Muscle of leg (tissue), 11 donors: ENCODE results near the gene ZNF668. TPM values are rescaled to one million over a fixed set of nuclear protein-coding genes. Genes with fewer than 3 reads are reported as not detected.
"Not testable (repeated sequence)": the region's sequence is repeated elsewhere in the genome, so short reads cannot be mapped to it uniquely, and the experiment has no call there.

Experiments
- DNase-seq: peaks from one replicate; pipeline ENCODE4 v3.0.0; 2013
- H3K27ac ChIP-seq: one replicate; pipeline ENCODE4 v1.5.1; 2013; ENCODE audit warnings: mild to moderate bottlenecking, low read length, control low read depth
- H3K27me3 ChIP-seq: one replicate; pipeline ENCODE4 v1.6.1; 2013; ENCODE audit warnings: low read length; ENCODE audit not compliant: control insufficient read depth, insufficient read depth
- H3K36me3 ChIP-seq: one replicate; pipeline ENCODE4 v1.6.1; 2013; ENCODE audit warnings: low read length; ENCODE audit not compliant: control insufficient read depth, insufficient read depth
- H3K4me1 ChIP-seq: one replicate; pipeline ENCODE4 v1.6.1; 2013; ENCODE audit warnings: low read length; ENCODE audit not compliant: control insufficient read depth, insufficient read depth
- H3K4me3 ChIP-seq: one replicate; pipeline ENCODE4 v1.5.1; 2013; ENCODE audit warnings: low read length, control low read depth
- H3K9me3 ChIP-seq: replicated peaks from 2 replicates; pipeline ENCODE4 v1.6.1; 2013; ENCODE audit warnings: low read depth, low read length; ENCODE audit not compliant: control insufficient read depth
- WGBS: methylation state at CpG from one replicate; pipeline ENCODE4 v1.1.5; 2013; ENCODE audit warnings: missing lambda C conversion rate; ENCODE audit not compliant: insufficient coverage; 5-methylcytosine and 5-hydroxymethylcytosine counted together
- polyA plus RNA-seq, 8 donors: library from polyadenylated mRNA; unstranded; fragments of 120-200 nt; gene quantifications; one replicate each; pipeline versions ENCODE4 v1.2.1 to v1.2.3, GENCODE V29; 2013; ENCODE audit warnings: inconsistent platforms in 1 of 8, low replicate concordance in 1 of 8; ENCODE audit not compliant: insufficient read length in 8 of 8, insufficient read depth in 1 of 8
- total RNA-seq: library from RNA; stranded (reverse); fragments of 120-200 nt; gene quantifications from one replicate; pipeline ENCODE4 v1.2.4, GENCODE V29; 2013

The ZNF668 gene
- total and polyA plus RNA-seq, 9 donors = 4.3 to 12.3 (median 10.5) TPM

DNA sequence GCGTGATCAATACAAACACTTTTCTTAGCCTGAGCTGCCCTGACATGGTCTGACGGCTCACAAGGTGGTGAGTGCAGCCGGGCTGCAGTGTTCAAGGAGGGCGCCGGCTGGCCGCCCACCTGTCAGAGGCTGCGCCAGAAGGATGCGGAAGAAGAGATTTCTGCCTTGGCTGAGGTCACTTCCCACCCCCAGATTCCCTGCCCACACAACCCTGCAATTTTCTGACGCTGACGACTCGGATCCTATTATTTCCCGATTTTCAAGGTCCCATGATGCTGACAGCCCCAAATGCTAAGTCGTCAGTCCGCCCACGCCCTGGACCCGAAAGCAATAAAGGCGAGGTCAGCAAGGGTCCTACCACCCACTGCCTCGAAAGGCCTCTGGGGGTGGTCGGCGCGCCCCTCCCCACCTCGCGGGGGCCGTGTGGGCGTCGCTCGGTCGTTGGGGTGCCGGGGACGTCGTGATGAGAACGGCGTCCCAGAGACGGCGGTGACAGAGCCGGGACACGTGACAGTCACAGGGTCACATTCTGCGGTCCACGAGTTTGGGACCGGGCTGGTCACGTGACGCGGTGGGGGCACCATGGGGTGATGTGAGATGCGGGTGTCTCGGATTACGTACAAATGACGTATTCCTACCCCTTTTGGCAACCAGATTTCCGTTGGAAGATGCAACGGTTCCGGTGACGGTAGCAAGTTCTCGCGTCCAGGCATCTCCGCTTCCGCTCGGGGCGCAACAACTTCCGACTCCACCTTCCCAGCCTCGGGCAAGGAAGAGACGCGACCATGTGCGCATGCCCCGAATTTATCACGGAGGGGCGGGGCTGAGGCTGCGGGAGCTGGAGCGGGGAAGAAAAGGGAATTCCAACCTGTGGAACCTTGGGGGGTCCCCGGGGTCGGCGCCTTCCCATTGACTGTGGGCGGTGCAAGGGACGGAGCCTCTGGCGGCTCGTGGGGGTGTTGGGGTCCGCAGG is 41.0 kb downstream of the ZNF668 start, which contains the start of gene STX4:
Gene STX4 (plus strand): TSS at position 823 of the 973 bp plus-strand sequence. CDS start 248 bp downstream, outside the sequence.
- Histone ChIP-seq H3K4me3 (peak within 1 kb of the TSS; percentile 93), H3K4me1 (peaks cover 14% of the 10 kb centered on the region), H3K27me3 (no peaks in the 10 kb centered on the region), H3K9me3 (no peaks in the 10 kb centered on the region), H3K27ac (peak within 1 kb of the TSS; percentile 98), H3K36me3 (peaks cover 28% of the 10 kb centered on the region)
- DNase-seq = peak; percentile 99
- under 1% methylated on average over 67 of the region's 75 CpGs for WGBS

DNA sequence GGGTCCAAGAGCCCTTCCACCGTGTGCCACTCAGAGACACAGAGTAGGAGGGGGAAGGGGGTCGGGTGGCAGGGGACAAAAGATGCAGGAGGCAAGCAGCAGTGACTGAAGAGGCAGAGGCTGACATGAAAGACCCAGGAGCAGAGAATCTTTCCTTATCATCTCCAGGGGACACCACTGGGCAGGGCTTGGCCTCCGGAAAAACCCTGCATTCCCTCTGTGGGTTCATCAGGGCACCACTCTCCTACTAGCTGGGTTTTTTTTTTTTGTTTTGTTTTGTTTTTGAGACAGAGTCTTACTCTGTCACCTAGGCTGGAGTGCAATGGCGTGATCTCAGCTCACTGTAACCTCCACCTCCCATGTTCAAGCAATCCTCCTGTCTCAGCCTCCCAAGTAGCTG is 42.8 kb downstream of the ZNF668 start:
- Histone ChIP-seq H3K27ac (no peak overlapping the region), H3K36me3 (peaks cover 19% of the 10 kb centered on the region), H3K4me1 (peaks cover 14% of the 10 kb centered on the region), H3K9me3 (no peaks in the 10 kb centered on the region), H3K27me3 (no peaks in the 10 kb centered on the region), H3K4me3 (no peak overlapping the region)
- no peak for DNase-seq
- 60% methylated on average over 1 of the region's 4 CpGs for WGBS

DNA sequence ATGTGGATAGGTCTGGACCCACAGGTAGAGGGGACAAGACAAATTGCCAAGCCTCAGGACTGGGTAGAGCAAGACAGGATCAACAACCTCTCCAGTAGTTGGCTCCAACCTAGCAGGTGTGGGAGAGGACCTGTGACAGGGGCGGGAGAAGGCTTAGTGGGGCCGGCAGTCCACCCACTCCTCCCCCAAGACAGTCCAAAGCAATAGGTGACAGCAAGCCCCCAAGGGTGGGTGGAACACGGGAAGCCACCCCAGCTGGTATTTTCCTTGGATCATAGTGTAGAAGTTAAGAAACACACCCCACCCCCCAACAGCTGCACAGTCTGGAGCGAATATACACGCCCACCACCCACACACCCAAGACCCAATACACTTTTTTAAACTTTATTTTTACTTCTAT is 44.8 kb downstream of the ZNF668 start:
- H3K27ac ChIP-seq = no peak overlapping the region
- no peaks in the 10 kb centered on the region for H3K36me3 ChIP-seq
- H3K9me3 ChIP-seq = no peaks in the 10 kb centered on the region
- DNase-seq = no peak
- H3K27me3 ChIP-seq = no peaks in the 10 kb centered on the region
- no CpG with 5 or more reads among the region's 5 CpGs for WGBS
- H3K4me3 ChIP-seq = no peak overlapping the region
- H3K4me1 ChIP-seq = peaks cover 10% of the 10 kb centered on the region

DNA sequence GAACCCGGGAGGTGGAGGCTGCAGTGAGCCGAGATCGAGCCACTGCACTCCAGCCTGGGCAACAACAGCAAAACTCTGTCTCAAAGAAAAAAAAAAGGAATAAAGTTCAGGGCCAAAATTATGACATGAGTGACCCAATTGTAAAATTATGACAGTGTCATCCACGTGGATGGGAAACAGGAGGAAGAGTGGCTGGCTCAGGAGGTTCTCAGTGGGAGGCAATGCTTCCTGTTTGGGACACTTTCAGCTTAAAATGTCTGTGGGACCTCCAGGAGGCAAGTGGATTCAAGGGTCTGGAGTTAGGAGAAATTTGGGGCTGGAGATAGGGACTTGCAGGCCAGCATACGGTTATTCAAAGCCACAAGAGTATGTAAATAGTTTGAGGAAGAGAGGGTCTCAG is 48.7 kb downstream of the ZNF668 start:
- H3K27ac ChIP-seq = no peak overlapping the region
- no peak for DNase-seq
- no peaks in the 10 kb centered on the region for H3K36me3 ChIP-seq
- no peaks in the 10 kb centered on the region for H3K27me3 ChIP-seq
- H3K4me1 ChIP-seq = peaks cover 6% of the 10 kb centered on the region
- 59% methylated on average over 3 of the region's 5 CpGs for WGBS
- H3K4me3 ChIP-seq = no peak overlapping the region
- no peaks in the 10 kb centered on the region for H3K9me3 ChIP-seq

DNA sequence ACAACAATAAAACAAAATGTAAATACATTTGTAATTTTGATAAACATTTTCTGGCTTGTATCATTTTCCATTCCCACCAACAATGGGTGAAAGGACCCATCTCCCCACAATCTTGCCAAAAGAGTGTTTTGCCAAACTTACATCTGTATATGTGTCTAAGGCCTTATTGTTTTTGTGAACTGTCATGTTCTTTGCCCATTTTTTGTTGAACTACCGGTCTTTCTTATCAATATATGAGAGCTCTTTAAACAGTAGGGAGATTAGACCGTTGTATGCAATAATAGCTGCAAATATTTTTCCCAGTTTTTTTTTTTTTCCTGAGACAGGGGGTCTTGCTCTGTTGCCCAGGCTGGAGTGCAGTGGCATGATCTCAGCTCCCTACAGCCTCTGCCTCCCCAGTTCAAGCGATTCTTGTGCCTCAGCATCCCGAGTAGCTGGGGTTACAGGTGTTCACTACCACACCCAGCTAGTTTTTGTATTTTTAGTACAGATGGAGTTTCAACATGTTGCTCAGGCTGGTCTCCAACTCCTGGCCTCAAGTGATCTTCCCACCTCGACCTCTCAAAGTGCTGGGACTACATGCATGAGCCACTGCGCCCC is 50.3 kb downstream of the ZNF668 start:
- Histone ChIP-seq H3K9me3 (no peaks in the 10 kb centered on the region), H3K4me1 (peaks cover 6% of the 10 kb centered on the region), H3K27ac (no peak overlapping the region), H3K4me3 (no peak overlapping the region), H3K36me3 (no peaks in the 10 kb centered on the region), H3K27me3 (no peaks in the 10 kb centered on the region)
- no CpG with 5 or more reads among the region's 6 CpGs for WGBS
- no peak for DNase-seq

DNA sequence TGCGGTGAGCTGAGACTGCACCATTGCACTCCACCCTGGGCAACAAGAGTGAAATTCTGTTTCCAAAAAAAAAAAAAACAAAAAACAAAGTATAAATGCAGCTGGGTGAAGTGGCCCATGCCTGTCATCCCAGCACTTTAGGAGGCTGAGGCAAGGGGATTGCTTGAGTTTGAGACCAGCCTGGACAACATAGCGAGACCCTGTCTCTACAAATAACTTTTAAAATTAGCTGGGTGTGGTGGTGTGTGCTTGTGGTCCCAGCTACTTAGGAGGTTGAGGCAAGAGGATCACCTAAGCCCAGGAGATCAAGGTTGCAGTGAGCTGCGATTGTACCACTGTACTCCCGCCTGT is 50.8 kb downstream of the ZNF668 start:
- DNase-seq = no peak

DNA sequence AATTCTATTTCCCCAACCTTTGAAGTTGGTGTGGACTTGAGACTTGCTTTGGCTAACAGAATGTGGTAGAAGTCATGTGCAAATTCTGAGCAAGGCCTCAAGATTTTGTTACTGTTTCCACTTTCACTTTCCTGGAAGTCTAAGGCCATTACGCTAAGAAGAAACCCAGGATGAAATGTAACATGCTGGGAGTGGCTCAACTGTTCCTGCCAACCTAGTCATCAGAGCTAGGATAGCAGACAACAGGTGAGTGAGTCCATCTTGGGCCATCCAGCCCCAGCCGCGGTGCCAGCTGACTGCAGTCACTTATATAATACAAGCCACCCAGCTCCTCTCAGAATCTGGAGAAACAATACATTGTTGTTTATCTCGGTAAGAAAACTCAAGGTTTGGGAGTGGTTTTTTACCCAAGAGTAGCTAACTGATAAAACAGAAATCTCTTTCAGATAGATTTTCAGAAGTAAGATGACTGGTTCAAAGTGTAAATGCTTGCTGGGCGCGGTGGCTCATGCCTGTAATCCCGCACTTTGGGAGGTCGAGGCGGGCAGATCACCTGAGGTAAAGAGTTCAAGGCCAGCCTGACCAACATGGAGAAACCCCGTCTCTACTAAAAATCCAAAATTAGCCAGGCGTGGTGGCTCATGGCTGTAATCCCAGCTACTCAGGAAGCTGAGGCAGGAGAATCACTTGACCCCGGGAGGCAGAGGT is 51.3 kb downstream of the ZNF668 start:
- Histone ChIP-seq H3K36me3 (no peaks in the 10 kb centered on the region), H3K27me3 (no peaks in the 10 kb centered on the region), H3K27ac (peak overlapping the region; percentile 47), H3K9me3 (no peaks in the 10 kb centered on the region), H3K4me3 (no peak overlapping the region), H3K4me1 (peaks cover 6% of the 10 kb centered on the region)
- DNase-seq = no peak
- 77% methylated on average over 4 of the region's 12 CpGs for WGBS

More for the DNA sequence above, 50.8 kb downstream of the ZNF668 start:
- Histone ChIP-seq H3K4me1 (peaks cover 6% of the 10 kb centered on the region), H3K4me3 (no peak overlapping the region), H3K36me3 (no peaks in the 10 kb centered on the region), H3K9me3 (no peaks in the 10 kb centered on the region), H3K27ac (peak overlapping the region; percentile 47), H3K27me3 (no peaks in the 10 kb centered on the region)
- no CpG with 5 or more reads among the region's 4 CpGs for WGBS

DNA sequence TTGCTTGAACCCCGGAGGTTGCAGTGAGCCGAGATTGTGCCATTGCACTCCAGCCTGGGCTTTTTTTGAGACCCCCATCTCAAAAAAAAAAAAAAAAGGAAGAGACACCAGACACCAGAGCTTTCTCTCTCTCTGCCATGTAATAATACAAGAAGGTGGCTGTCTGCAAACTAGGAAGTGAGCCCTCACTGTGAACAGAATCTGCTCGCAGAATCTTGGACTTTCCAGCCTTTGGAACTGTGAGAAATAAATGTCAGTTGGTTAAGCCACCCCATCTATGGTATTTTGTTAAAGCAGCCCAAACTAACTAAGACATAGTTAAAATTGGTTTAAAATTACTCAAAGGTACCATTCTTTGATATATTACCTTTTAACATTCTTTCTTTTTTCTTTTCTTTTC is 53.5 kb downstream of the ZNF668 start:
- Histone ChIP-seq H3K4me1 (peaks cover 6% of the 10 kb centered on the region), H3K9me3 (no peaks in the 10 kb centered on the region), H3K27ac (no peak overlapping the region), H3K4me3 (no peak overlapping the region), H3K36me3 (no peaks in the 10 kb centered on the region), H3K27me3 (no peaks in the 10 kb centered on the region)
- no peak for DNase-seq
- no CpG with 5 or more reads among the region's 3 CpGs for WGBS

DNA sequence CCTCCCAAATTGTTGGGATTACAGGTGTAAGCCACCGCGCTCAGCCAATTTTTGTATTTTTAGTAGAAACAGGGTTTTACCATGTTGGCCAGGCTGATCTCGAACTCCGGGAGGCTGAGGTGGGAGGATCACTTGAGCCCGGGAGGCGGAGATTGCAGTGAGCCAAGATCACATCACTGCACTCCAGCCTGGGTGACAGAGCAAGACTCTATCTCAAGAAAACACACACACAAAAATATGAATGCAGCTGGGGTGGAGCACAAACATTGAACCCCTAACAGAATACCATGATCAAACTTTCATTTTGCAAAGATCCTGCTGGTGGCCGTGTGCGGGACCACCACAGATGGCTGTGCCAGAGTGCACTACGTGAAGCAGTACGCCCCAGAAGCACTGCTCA is 56.3 kb downstream of the ZNF668 start:
- 82% methylated on average over 3 of the region's 10 CpGs for WGBS
- not testable (repeated sequence) for H3K36me3 ChIP-seq

DNA sequence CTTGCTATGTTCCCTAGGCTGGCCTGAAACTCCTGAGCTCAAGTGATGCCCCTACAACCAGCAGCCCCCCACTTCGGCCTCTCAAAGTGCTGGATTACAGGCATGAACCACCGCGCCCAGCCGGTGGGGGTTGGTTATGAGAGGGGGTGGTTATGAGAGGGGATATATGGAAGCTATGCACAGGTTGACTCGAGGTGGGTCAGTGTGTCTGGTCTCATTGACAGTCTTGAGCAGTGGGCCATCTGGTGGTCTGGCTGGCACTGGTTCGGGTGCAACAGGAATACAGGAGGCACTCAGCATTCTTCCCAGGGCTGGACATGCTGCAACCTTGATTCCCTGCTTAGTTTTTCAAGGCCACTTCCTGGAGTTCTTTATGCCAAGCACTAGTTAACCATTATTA is 58.0 kb downstream of the ZNF668 start:
- no peak overlapping the region for H3K4me3 ChIP-seq
- no peak overlapping the region for H3K27ac ChIP-seq
- H3K4me1 ChIP-seq = peaks cover 2% of the 10 kb centered on the region
- no peaks in the 10 kb centered on the region for H3K36me3 ChIP-seq
- H3K27me3 ChIP-seq = peaks cover 14% of the 10 kb centered on the region
- DNase-seq = no peak
- WGBS = 71% methylated on average over 6 of the region's 6 CpGs
- H3K9me3 ChIP-seq = no peaks in the 10 kb centered on the region

More for the DNA sequence above, 56.3 kb downstream of the ZNF668 start:
- not testable (repeated sequence) for H3K27ac ChIP-seq, H3K9me3 ChIP-seq, H3K27me3 ChIP-seq, H3K4me3 ChIP-seq, DNase-seq, H3K4me1 ChIP-seq
